Small intestine (tissue), 7 donors: ENCODE data around the gene APOBEC2. TPM values are rescaled to one million over a fixed set of nuclear protein-coding genes. Genes with fewer than 3 reads are reported as not detected.
A peak's percentile ranks its signal among the peaks of the same experiment; 100 is the strongest.

Source experiments
- DNase-seq, 2 donors: peaks; one replicate each; pipeline versions ENCODE4 v3.0.0 to v3.0.0-alpha.2; 2013
- FAIRE-seq: peaks from 2 replicates; lab custom pipeline; 2012; peaks lifted over from hg19 to GRCh38; lab: Jason Lieb, UNC
- H3K27ac ChIP-seq, 3 donors: one replicate each; pipeline ENCODE4 v1.5.1; 2013; ENCODE audit warnings: low read length in 2 of 3, mild to moderate bottlenecking in 2 of 3, control low read depth in 1 of 3, inconsistent platforms in 1 of 3, low read depth in 1 of 3, moderate library complexity in 1 of 3
- H3K27me3 ChIP-seq, 3 donors: one replicate each; pipeline ENCODE4 v1.6.1; 2013; ENCODE audit warnings: low read length in 3 of 3, inconsistent platforms in 1 of 3; ENCODE audit not compliant: control insufficient read depth in 3 of 3, insufficient read depth in 3 of 3
- H3K36me3 ChIP-seq, 3 donors: one replicate each; pipeline ENCODE4 v1.6.1; 2013; ENCODE audit warnings: low read length in 3 of 3, inconsistent platforms in 1 of 3, low read depth in 1 of 3, mild to moderate bottlenecking in 1 of 3, moderate library complexity in 1 of 3; ENCODE audit not compliant: control insufficient read depth in 3 of 3, insufficient read depth in 2 of 3
- H3K4me1 ChIP-seq, 3 donors: one replicate each; pipeline ENCODE4 v1.6.1; 2013; ENCODE audit warnings: low read length in 2 of 3, inconsistent platforms in 1 of 3, low read depth in 1 of 3, mild to moderate bottlenecking in 1 of 3, moderate library complexity in 1 of 3; ENCODE audit not compliant: control insufficient read depth in 3 of 3, insufficient read depth in 2 of 3
- H3K4me3 ChIP-seq, 3 donors: one replicate each; pipeline ENCODE4 v1.5.1; 2013; ENCODE audit warnings: low read length in 3 of 3, control low read depth in 1 of 3, inconsistent platforms in 1 of 3, low read depth in 1 of 3, mild to moderate bottlenecking in 1 of 3, moderate library complexity in 1 of 3
- H3K9me3 ChIP-seq, 2 donors: one replicate each; pipeline ENCODE4 v1.6.1; 2013; ENCODE audit warnings: low read depth in 1 of 2, low read length in 1 of 2; ENCODE audit not compliant: control insufficient read depth in 2 of 2, insufficient read depth in 1 of 2
- WGBS, 3 donors: extraction: QIAGEN DNeasy Blood & Tissue Kit; methylation state at CpG; one replicate each; pipeline ENCODE4 v1.1.7; 2013; 5-methylcytosine and 5-hydroxymethylcytosine counted together
- polyA plus RNA-seq, 4 donors: library from polyadenylated mRNA; stranded (reverse) in 3 of 4; unstranded in 1 of 4; fragments of 200-250 nt in 3 of 4; fragments of 120-200 nt in 1 of 4; gene quantifications; one replicate each; pipeline versions ENCODE4 v1.2.1 to v1.2.3, GENCODE V29; 2013
- donor health status: healthy with polysubstance abuse.
- donor health status: control.
- donor health status: control.
- donor health status: Bipolar disorder and iron deficiency.
- donor health status: healthy.

Gene APOBEC2
- polyA plus RNA-seq, 4 donors, result 0.64 to 5.1 (median 3.7) TPM

GRCh38 chr6:41075651-41076626, 22.9 kb downstream of the APOBEC2 start:
- Histone ChIP-seq H3K27ac (no peak overlapping the region), H3K36me3 (peaks cover 3 to 9% (median 5%) of the 10 kb centered on the region in 3 donors), H3K9me3 (no peaks in the 10 kb centered on the region), H3K27me3 (no peaks in the 10 kb centered on the region), H3K4me1 (peaks cover 5 to 30% (median 6%) of the 10 kb centered on the region in 3 donors), H3K4me3 (no peak overlapping the region)
- FAIRE-seq (no peak), DNase-seq (no peak)
- WGBS, 3 donors, result 69 to 77% (median 75%) methylated on average over 4 of the region's 4 CpGs

- peaks cover 3 to 9% (median 5%) of the 10 kb centered on the region in 3 donors for H3K36me3 ChIP-seq
- no peaks in the 10 kb centered on the region for H3K27me3 ChIP-seq
- DNase-seq (no peak), FAIRE-seq (no peak)
- H3K4me1 ChIP-seq, result peaks cover 4 to 30% (median 6%) of the 10 kb centered on the region in 3 donors
- no peak overlapping the region for H3K27ac ChIP-seq
- no peaks in the 10 kb centered on the region for H3K9me3 ChIP-seq
- H3K4me3 ChIP-seq, result no peak overlapping the region
- WGBS, 3 donors, result 25 to 66% (median 48%) methylated on average over 2 of the region's 2 CpGs
These were observed 24.5 kb downstream of the APOBEC2 start for GRCh38 chr6:41077536-41077935.

GRCh38 chr6:41078101-41078500, 25.1 kb downstream of the APOBEC2 start:
- FAIRE-seq (no peak), DNase-seq (peak; percentile 59 to 66)
- Histone ChIP-seq H3K27ac (no peak overlapping the region), H3K27me3 (no peaks in the 10 kb centered on the region), H3K4me1 (peaks cover 4 to 30% (median 6%) of the 10 kb centered on the region in 3 donors), H3K9me3 (no peaks in the 10 kb centered on the region), H3K36me3 (peaks cover 3 to 9% (median 5%) of the 10 kb centered on the region in 3 donors), H3K4me3 (no peak overlapping the region)
- 22 to 66% (median 41%) methylated on average over 3 of the region's 3 CpGs for WGBS, 3 donors

GRCh38 chr6:41079080-41079479, 26.1 kb downstream of the APOBEC2 start:
- Histone ChIP-seq H3K27ac (no peak overlapping the region), H3K4me1 (peaks cover 4 to 30% (median 6%) of the 10 kb centered on the region in 3 donors)

GRCh38 chr6:41080621-41081020, 27.6 kb downstream of the APOBEC2 start:
- H3K27ac ChIP-seq, result peak overlapping the region in 1 of 3 donors; percentile 39
- no peak for FAIRE-seq

More at GRCh38 chr6:41079080-41079479, 26.1 kb downstream of the APOBEC2 start:
- H3K27me3 ChIP-seq, result no peaks in the 10 kb centered on the region
- no peak for DNase-seq
- no peaks in the 10 kb centered on the region for H3K9me3 ChIP-seq
- 73 to 84% (median 77%) methylated on average over 1 of the region's 1 CpG for WGBS, 3 donors
- peaks cover 3 to 12% (median 10%) of the 10 kb centered on the region in 3 donors for H3K36me3 ChIP-seq
- no peak overlapping the region for H3K4me3 ChIP-seq
- no peak for FAIRE-seq

GRCh38 chr6:41083072-41083471, 30.1 kb downstream of the APOBEC2 start:
- Histone ChIP-seq H3K27me3 (no peaks in the 10 kb centered on the region), H3K27ac (no peak overlapping the region), H3K36me3 (peaks cover 3 to 16% (median 11%) of the 10 kb centered on the region in 3 donors), H3K9me3 (no peaks in the 10 kb centered on the region), H3K4me1 (peaks cover 0 to 7% (median 2%) of the 10 kb centered on the region in 3 donors), H3K4me3 (no peak overlapping the region)
- DNase-seq, result no peak
- FAIRE-seq, result no peak

More at GRCh38 chr6:41080621-41081020, 27.6 kb downstream of the APOBEC2 start:
- Histone ChIP-seq H3K27me3 (no peaks in the 10 kb centered on the region), H3K4me1 (peaks cover 4 to 20% (median 4%) of the 10 kb centered on the region in 3 donors), H3K9me3 (no peaks in the 10 kb centered on the region), H3K4me3 (no peak overlapping the region), H3K36me3 (peaks cover 3 to 16% (median 10%) of the 10 kb centered on the region in 3 donors)
- 78 to 83% (median 80%) methylated on average over 2 of the region's 2 CpGs for WGBS, 3 donors
- no peak for DNase-seq

- Histone ChIP-seq H3K36me3 (peaks cover 3 to 27% (median 17%) of the 10 kb centered on the region in 3 donors), H3K4me3 (no peak overlapping the region), H3K27ac (no peak overlapping the region), H3K9me3 (no peaks in the 10 kb centered on the region), H3K4me1 (no peaks in the 10 kb centered on the region), H3K27me3 (no peaks in the 10 kb centered on the region)
- DNase-seq (no peak), FAIRE-seq (peak; percentile 5)
These were observed 32.2 kb downstream of the APOBEC2 start for GRCh38 chr6:41085182-41085581.

GRCh38 chr6:41088451-41088850, 35.4 kb downstream of the APOBEC2 start:
- Histone ChIP-seq H3K9me3 (no peaks in the 10 kb centered on the region), H3K36me3 (peaks cover 9 to 34% (median 13%) of the 10 kb centered on the region in 3 donors), H3K4me1 (no peaks in the 10 kb centered on the region), H3K27ac (no peak overlapping the region), H3K4me3 (no peak overlapping the region), H3K27me3 (no peaks in the 10 kb centered on the region)
- FAIRE-seq (no peak), DNase-seq (no peak)
- 93 to 97% (median 96%) methylated on average over 4 of the region's 4 CpGs for WGBS, 3 donors
